Right ventricle myocardium superior (tissue), 1 donor: ENCODE data around the gene GABRG3. TPM values are rescaled to one million over a fixed set of nuclear protein-coding genes. Genes with fewer than 3 reads are reported as not detected.
"Not testable (repeated sequence)": the region's sequence is repeated elsewhere in the genome, so short reads cannot be mapped to it uniquely, and the experiment has no call there.

ENCODE experiments used
- ATAC-seq: fragments of 200-7000 bp; cut with Tn5 transposase; one replicate; pipeline ENCODE4 v1.9.1; 2020; ENCODE audit warnings: mild to moderate bottlenecking; ENCODE audit not compliant: poor library complexity
- DNase-seq: peaks from one replicate; pipeline ENCODE4 v3.0.0-alpha.2; 2020
- intact Hi-C: fragments of 100-400 bp; cut with DNase I; formaldehyde crosslinking; loops from one replicate; pipeline ENCODE4 v1.11.2; 2022
- total RNA-seq: library from RNA; stranded (reverse); fragmentation: NEBNext Ultra II Directional; extraction: Animal tissue kit (Norgen Biotek cat#: 25700); gene quantifications from one replicate; pipeline ENCODE4 v1.2.1, GENCODE V29; 2021
- donor health status: DM: no; HTN: yes; CAD: no; lungs with severe emphysema.

The GABRG3 gene
- total RNA-seq, 1 donor from 2014 or later = not detected

DNA sequence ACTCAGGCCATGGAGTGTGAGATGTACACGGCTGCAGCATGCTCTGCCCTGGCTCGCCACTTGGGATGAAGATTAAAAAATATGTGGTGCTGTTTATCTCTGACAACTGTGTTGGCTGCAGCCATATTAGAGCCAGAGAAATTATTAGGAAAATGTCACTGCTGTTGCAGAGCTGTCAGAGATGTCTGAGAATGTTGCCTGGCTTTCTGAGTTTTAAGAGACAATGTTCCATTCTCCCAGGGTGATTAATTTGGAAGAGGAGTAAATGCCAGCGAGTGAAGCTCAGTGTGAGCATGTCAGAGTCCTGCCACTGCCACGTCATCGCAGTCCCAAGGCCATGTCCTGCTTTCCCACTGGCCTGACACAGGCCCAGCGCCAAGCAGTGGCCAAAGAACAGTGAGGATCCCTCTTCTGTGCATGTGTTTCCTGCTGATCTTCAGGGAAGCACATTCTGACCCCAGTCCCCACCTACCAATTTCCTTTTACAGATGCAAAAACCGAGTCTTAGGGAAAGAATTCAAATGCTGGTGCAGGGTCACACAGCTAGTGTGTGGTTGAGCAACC lies 370.9 kb downstream of the GABRG3 start:
- DNase-seq (no peak), ATAC-seq (no peak)

DNA sequence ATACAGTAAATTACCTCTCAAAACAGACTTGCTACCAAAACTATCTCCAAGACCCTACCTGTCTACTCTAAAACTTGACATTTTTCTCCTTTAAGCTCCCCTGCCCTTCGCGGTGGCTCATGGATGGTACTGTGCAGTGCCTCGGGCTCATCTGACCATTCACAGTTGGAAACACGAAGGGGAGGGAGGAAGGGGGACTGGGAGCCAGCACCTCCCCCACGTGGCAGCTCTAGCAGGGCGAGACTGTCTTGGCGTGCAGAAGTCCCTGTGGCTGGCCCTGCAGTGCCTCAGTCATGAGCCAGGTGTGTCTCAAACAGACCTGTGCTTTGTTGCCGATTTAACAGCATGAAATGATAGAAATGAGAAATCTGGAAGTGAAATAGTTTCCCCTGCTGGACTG lies 372.0 kb downstream of the GABRG3 start:
- ATAC-seq = no peak
- intact Hi-C loops = no loop called here
- DNase-seq = no peak

More for the DNA sequence above, 370.9 kb downstream of the GABRG3 start:
- intact Hi-C loops = no loop called here

DNA sequence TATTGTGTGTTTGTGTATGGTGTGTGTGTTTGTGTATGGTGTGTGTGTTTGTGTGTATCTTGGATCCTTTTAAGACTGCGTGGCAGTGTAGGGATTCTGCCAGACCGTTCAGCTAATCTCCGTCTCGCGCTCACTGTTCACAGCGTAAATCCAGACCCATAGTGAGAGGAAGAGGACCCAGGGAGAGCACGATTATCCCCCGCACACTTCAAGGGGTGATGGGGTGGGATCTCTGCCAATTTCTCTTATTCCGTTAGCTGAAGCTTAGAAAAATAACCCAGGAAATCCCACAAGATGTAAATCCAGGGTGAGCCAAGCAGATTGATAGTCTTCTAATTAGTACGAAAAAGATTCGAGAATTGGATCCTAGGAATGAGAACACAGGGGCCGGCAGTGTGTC lies 381.2 kb downstream of the GABRG3 start:
- intact Hi-C loops = no loop called here
- ATAC-seq (no peak), DNase-seq (no peak)

DNA sequence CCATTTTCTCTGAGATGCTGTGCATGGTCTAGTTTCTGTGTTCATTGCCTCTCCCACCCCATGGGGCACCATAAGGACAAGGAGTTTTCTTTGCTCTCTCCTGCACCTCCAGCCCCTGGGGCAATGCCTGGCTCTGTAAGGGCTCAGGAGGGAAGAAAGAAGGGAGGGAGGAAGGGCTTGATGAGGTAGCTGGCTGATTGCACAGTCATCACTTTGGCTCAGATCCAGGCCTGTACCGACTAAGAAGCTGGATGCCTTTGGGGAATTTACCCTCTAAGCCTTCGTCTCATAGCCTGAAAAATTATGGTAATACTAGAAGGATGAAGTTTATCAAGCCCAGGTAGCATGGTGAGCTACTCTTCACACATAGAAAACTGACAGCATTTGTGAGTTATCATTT lies 382.9 kb downstream of the GABRG3 start:
- DNase-seq (no peak), ATAC-seq (no peak)
- intact Hi-C loops = no loop called here

DNA sequence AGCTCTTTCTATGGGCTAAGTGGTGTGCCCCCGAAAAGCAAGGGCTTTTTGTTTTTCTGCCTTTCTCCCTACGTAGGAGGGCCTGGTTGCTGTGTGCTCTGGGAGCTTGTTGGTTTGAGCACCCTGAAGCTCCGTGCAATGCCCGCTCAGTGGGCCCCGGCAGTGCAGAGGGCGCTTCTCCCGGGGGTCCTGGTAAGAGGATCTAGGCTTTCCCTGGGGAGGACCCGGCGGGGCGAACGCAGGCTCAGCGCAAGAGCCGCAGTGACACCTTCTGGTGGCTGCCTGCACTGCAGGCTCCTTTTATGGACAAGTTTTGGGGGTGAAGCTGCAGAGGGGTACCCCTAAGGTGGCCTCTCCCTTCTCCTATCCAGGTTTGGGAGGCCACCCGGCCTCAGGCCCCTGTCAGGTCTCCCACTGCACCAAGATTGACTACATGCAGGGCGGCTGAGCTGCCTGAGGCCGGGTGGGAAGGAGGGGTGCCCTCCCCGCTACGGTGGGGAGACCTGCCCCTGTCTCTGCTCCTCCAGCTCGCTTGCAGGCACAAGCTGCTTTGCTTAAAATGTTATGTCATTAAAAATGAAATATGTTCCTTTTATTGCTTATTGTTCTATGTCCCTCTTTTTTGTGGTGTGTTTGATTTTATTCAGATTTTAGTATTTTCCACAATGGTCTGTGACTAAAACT lies 387.9 kb downstream of the GABRG3 start:
- intact Hi-C loops = no loop called here
- ATAC-seq = no peak
- DNase-seq = no peak

DNA sequence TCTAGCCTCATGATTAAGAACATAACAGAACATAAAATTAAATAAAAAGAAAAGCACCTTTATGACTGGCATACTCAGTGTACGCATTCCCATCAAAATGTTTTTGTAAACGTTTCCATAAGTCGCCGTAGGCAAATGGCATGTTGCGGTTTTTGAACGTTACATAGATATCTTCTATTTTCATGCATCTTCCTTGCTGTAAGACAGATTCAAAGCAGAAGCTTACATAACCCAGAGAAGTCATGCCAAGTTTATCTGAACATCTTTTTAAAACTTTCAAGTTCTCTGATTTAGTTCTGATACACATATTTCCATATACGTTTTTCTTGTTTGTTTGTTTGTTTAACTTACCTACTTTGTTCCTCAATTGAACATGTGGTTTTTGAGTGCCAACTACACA lies 388.6 kb downstream of the GABRG3 start:
- intact Hi-C loops = no loop called here
- ATAC-seq (no peak), DNase-seq (no peak)

DNA sequence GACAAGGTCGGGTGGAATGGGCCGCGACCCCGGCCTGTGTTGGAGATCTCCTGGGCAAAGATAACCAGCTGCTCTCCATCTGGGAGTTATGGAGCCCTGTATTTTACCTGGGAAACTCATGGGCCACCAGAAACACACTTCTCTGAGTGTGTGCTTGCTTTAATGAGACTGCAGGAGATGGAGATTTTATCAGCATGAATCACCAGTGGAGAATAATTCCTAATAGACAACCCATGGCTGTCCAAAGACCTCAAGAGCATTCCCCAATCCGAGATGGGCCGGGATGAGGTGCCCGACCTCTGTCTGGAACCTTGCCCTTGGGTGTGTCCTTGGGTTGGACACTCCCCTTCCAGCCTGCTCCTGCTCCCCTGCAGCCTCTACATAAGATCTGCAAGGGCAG lies 389.3 kb downstream of the GABRG3 start:
- intact Hi-C loops = no loop called here
- ATAC-seq = no peak
- no peak for DNase-seq

DNA sequence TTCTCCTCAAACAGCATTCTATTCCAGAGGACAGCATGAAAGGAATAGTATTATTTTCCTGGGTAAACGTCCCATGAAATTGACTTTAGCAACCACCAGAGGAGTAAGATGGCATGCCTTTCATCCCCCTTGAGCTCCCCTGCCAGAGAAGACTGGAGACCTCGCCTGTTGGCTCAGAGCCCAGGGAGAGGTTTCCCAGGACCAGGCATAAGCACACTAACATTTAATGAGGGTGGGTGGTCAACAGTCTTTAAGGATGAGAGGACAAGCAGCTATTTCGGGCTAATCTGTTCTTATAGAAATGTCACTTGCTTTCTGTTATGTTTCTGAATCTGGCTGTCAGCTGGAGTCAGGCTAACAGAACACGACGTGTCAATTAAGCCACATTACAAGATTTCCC lies 390.5 kb downstream of the GABRG3 start:
- DNase-seq (no peak), ATAC-seq (no peak)
- intact Hi-C loops = no loop called here

DNA sequence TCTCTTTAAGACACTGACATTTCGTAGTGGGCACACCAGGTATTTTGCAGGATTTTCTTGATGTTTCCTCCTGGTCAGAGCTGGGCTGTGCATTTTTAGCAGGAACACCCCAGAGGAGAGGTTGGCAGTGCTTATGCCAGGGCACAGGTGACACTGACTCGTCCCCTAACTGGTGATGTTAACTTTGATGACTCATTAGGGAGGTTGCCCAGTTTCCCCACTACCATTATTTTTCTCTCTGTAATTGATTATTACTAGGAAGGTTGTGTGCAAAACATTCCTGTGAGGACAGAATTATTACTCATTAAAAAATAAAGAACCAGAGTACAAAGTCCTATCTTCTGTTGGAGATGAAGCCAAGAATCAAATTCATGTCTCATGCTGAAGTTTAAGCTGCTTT lies 394.5 kb downstream of the GABRG3 start:
- no peak for DNase-seq
- no peak for ATAC-seq
- intact Hi-C loops = no loop called here

DNA sequence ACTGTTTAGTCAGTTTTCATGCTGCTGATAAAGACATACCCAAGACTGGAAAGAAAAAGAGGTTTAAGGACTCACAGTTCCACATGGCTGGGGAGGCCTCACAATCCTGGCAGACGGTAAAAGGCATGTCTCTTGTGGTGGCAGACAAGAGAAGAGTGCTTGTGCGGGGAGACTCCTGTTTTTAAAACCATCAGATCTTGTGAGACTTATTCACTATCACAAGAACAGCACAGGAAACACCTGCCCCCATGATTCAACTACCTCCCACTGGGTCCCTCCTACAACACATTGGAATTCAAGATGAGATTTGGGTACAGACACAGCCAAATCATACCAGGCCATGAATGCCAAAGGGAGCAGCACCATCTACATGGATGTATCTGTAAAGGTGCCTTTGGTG lies 406.4 kb downstream of the GABRG3 start:
- DNase-seq, intact Hi-C loops, ATAC-seq: not testable (repeated sequence)

DNA sequence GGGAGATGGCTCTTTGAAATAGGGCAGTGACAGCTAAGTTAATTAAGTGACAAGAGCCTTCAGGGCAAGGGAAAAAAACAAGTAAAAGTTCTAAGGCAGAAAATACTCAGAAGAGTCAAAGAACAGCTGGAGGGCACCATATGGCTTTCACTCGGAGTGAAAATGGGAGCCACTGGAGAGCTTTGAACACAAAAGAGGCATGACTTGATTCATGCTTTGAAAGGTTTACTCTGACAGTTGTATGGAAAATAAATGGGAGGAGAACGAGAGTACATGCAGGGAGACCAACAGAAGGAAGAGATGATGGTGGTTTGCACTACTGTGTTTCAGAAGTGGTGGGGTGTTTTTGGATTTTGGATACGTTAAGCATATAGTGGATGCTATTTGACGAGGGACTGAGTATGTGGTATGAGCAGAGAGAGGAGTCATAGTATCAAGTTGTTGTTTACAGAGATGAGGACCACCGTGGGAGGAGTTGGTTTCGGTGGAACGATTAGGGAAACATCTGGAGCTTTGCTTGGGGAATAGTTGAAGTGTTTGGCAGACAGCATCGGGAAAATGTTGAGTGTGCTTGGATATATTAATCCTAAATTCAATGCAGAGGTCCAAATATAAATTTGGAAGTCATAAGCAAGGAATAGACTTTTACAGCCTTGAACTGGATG lies 411.5 kb downstream of the GABRG3 start:
- ATAC-seq (no peak), DNase-seq (no peak)
- intact Hi-C loops = no loop called here

DNA sequence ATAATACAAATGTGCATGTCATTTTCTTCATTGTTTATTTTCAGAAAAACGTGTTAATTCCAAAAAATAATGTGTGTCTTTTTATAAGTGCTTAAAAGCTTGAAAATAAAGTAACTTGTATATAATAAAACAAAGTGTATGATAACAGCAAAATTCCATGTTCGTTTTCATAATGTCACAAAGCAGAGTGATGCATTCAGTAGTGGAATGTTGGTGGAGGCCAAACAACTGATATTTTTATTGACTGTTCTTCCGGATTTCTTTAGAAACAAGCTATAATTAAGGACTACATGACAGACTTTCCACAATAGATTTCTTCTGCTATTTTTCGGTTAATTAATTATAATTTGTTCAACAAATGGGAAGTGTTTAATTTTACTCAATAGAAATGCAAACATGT lies 412.7 kb downstream of the GABRG3 start:
- DNase-seq (no peak), ATAC-seq (no peak)
- intact Hi-C loops = no loop called here

DNA sequence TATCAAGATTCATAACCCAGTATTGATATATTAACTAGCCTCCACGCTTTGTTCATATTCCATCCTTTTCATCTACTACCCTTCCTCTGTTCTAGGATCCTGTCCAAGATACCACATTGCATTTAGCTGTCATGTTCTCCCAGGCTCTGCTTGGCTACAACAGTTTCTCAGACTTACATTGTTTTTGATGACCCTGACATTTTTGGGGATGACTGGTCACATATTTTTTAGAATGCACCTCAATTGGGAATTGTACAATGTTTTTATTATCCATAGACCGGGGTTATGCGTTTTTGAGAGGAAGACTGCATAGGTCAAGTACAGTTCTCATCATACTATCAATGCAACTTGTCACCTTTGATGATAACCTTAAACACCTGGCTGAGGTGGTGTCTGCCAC lies 421.2 kb downstream of the GABRG3 start:
- ATAC-seq (no peak), DNase-seq (no peak)
- intact Hi-C loops = loop anchor here (10.0 kb wide), 1 partner anchor 63 kb away; no protein-coding TSS in a partner anchor

DNA sequence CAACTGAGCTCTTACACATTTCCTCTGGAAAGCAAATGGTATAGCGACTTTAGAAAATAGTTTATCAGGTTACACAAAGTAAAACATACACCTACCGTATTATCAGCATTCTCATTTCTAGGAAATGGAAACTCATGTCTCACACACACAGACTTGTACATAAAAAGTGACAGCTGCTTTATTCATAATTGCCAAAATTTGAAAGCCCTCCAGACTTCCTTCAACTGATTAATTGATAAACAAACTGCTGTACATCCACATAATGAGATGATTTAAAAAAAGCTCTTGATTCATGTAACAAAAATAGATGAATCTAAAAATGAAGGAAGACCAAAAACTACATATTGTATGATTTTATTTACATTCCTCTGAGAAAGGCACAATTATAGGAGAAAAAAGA lies 425.5 kb downstream of the GABRG3 start:
- DNase-seq = no peak
- no peak for ATAC-seq
- intact Hi-C loops = loop anchor here (10.0 kb wide), 1 partner anchor 58 kb away; no protein-coding TSS in a partner anchor

DNA sequence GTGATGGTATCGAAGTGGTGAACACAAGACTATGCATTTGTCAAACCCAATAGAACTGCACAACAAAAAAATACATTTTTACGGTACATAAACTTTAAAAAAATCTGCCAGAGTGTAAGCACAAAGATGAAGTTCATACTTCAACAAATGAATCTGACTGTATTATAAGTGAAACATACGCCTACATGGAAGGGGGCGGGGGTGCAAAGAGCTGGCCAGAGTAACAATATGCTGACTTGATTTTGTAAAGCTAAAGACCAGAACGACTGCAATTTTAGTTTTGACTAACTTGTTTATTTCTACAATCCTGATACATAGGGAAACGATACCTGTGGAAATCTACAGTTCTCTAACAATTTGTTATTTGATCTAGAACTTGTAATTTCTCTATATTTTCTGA lies 426.0 kb downstream of the GABRG3 start:
- no peak for DNase-seq
- intact Hi-C loops = loop anchor here (10.0 kb wide), 1 partner anchor 58 kb away; no protein-coding TSS in a partner anchor

DNA sequence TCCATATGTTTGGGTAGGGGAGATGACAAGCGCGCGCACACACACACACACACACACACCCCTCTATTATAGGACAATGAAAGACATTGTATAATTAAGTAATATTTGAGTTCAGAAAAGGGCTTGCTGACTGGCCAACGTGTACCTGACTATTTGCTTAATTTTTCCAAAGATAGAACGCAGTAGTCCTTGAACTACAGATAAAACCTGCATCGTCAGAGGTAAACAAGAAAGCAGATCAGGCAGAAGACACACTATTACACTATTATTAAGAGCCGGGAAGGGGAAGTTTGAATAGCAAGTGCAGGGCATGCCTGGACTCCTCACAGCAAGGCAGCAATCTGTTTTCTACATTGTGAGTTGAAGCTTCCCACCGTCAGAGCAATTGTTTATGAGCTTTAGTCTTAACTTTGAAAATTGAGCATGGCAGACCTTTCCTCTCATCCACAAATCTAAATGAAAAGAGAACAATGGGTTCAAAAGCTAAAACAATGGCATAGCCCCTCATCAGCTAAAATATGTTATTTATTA lies 427.7 kb downstream of the GABRG3 start:
- ATAC-seq (no peak), DNase-seq (no peak)
- intact Hi-C loops = loop anchor here (10.0 kb wide), 1 partner anchor 56 kb away; no protein-coding TSS in a partner anchor

More for the DNA sequence above, 426.0 kb downstream of the GABRG3 start:
- no peak for ATAC-seq

DNA sequence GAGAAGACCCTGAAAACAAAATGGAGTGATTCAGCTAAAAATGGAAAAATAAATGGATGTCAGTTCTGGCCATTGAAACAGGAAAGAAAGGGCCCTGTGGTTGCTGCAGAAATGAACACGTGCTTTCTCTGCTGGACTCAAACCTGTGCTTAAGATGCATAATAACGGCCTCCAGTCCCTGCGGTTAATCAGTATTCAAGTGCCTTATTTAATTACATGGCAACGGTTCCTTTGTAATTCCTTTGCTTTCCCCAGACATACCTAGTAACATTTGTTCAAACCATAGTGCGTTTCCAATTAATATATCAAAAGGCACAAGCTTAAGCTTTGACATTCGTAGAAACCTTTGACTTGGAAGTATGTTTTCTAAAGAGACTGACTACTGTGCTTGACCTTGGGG lies 428.3 kb downstream of the GABRG3 start:
- intact Hi-C loops = loop anchor here (10.0 kb wide), 1 partner anchor 56 kb away; no protein-coding TSS in a partner anchor
- DNase-seq = no peak
- no peak for ATAC-seq

DNA sequence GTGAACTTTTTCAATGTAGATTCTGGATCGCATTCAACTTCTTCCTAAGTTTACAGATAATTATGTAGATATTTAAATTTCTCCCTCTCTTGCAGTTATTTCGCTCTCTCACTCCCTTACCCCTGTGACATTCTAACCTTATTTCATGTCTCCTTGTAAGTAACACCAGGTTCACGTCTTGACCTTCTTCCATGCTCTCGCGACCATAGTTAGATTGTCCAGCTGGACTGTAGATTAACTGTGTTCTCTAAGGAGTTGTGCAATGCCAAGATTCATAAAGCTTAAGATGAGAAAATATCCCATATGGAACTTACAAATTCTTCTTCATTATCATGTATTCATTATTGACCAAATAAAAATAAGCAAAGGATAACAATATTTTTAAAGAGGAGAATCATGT lies 430.5 kb downstream of the GABRG3 start:
- DNase-seq = no peak
- ATAC-seq = no peak
- intact Hi-C loops = no loop called here

DNA sequence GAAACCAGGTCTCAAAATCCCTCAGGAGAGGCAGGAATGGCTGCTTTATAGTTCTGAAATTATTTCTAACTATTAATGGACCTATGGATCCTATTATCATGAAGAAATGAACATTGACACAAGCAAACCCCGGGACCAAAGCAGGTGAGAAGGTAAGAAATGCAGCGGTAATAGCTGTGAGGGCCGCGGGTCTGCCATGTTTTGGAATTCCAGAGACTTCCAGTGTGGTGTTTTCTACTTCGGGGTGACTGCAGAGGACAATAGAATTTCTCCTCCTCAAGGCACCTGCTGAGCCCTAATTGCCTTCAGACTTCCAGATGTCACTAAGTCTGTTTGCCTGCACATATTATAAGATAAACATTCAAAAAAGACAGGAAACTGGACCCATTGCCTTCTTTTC lies 437.4 kb downstream of the GABRG3 start:
- DNase-seq = no peak
- intact Hi-C loops = no loop called here
- no peak for ATAC-seq
